Embryonic facial prominence (tissue), 1 donor: Measurements from ENCODE around the gene FGGY.

Source experiments
- DNase-seq: peaks from one replicate; pipeline ENCODE4 v3.0.0-alpha.2; 2016; ENCODE audit errors: extremely low spot score

The FGGY gene

GRCh38 chr1:59384443-59384842 lies 87.5 kb downstream of the FGGY start:
- no peak for DNase-seq

DNA sequence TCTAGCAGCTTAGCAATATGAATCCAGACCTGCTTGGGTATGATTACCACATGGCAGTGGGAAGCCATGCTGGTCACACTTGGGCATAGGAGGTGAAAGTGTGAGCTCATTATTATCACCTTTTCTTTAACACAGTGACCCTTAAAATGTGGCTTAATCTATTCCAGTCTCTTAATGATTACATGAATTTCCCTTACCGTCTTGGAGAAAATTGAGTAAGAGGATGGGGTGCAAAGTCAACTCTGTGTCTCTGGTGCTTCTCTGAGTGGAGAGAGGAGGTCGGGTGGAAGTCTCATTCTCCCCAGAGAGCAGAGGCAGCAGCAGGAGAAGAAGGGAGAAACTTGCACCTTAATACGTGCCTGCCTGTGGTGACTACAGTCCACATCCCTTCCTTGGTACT lies 91.3 kb downstream of the FGGY start:
- no peak for DNase-seq

- DNase-seq: no peak
Measured at GRCh38 chr1:59389847-59390246, 93.0 kb downstream of the FGGY start.

DNA sequence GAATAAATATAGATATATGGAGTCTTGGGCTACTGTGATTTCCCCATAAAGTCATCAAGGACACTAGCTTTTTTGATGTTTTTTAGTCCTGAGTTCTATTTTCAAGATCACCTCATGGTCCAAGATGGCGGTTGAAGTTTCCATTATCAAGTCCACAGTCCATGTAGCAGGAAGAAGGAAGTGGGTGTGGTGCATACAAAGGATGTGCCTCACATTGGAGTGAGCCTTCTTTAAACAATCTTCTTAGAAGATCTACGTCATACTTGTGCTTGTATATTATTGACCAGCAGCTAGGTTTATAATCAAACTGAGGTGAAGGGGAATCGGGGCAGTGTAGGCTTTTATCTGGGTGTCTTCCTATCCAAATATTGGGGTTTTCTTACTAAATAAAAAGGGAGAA lies 93.4 kb downstream of the FGGY start:
- no peak for DNase-seq

- no peak for DNase-seq
Measured at GRCh38 chr1:59391212-59392179, 94.6 kb downstream of the FGGY start.

GRCh38 chr1:59393211-59394180 lies 96.6 kb downstream of the FGGY start:
- DNase-seq: peak; percentile 79

DNA sequence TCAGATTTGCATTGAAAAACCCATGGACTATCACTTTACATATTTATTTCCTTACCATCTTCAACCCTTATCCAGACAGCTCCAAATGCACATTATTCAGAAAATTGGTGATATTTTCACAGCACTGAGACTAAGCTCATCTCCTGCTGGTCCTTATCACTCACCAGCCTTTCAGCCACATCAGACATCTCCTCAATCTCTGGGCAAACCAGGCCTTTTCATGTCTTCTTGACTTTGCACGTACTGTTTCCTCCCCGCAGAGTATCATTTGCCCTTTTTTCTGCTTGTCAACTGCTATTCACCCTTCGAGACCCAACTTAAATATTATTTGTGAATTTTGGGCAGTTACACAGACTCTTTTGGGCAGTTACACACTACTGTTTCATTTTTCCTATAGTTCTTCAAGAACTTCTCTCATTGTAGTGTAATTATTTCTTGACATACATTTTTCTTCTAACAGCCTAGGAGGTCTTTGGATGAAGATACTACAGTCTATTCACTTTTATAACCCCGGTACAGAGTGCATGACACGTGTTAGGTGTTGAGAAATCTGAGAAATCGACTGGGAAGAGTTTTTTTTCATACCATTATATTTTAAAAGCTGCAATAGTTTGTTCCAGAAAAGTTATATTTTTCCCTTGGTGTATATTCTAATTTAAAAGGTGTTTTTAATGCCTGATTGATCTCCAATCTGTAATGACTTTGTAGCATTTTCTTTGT lies 98.0 kb downstream of the FGGY start:
- DNase-seq: no peak

DNA sequence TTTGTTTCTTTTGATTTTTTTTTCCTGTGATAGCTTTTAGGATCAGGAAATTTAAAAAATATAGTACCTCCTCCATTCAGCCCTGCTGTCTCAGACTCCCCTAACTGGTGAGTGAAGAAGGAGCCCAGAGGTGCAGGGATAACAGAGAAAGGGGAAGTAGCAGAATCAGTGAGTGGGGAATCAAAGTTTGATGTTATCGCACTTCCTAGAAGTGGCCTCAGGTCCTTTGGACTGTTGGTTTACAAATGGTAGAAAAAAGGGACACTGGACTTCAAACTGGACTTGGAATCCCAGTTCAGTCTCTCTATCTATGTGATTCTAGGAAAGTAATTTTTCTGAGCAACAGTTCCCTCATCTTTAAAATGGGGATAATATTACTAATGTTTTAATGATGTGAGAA lies 99.5 kb downstream of the FGGY start:
- DNase-seq: no peak

- DNase-seq: no peak
Measured at GRCh38 chr1:59397139-59397858, 100.4 kb downstream of the FGGY start.

DNA sequence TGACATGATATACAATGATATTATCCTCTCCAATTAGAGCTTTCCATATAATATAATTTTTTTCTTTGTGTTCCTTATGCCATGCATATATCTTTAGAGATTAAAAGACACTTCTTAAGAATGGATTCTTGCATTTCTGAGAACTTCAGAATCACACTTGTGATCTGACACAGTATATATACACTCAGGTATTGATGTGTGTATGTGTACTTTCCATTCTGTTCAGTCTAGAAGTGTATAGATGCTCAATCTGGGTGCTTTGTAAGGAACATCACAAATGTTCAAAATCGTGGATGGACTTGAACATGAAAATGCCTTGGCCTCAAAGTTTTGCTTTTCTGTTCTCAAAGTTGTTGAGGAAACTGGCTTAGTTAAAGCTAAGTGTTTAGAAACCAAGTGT lies 102.7 kb downstream of the FGGY start:
- DNase-seq: no peak

DNA sequence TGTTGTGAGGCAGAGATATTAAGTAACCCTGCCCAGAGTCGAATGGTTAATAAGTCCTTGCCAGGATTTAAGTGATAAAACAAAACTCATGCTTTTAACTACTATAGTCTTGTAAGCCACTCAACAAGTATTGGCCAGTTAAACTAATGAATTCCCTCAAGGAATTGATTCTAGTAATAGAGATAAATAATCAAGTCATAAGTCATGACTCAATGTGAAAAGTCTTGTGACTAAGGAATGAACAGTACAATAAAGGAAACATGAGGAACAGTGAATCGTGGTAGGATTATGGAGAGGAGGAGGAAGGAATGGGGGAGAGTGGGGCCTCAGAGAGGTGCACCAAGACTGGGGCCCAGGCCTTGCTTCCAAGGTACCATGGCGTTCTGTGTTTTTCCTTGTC lies 104.7 kb downstream of the FGGY start:
- no peak for DNase-seq

DNA sequence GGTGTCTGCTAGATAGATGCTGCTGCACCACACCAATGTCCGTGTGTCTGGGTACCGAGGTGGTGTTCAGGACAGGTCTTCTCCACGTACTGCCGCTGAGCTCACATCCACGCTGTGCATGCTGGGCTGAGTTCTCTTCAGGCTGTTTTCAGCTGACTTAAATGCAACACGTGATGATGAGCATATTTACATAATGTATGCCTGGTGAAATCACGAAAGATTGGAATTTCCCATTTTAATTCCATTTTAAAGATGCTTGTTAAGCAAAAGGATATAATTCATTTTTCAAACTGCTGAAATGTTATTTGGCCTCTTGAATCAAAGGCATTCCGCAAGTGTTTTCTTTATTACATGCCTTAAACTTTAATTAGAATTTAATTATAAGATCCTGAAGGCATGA lies 107.9 kb downstream of the FGGY start:
- DNase-seq: no peak

DNA sequence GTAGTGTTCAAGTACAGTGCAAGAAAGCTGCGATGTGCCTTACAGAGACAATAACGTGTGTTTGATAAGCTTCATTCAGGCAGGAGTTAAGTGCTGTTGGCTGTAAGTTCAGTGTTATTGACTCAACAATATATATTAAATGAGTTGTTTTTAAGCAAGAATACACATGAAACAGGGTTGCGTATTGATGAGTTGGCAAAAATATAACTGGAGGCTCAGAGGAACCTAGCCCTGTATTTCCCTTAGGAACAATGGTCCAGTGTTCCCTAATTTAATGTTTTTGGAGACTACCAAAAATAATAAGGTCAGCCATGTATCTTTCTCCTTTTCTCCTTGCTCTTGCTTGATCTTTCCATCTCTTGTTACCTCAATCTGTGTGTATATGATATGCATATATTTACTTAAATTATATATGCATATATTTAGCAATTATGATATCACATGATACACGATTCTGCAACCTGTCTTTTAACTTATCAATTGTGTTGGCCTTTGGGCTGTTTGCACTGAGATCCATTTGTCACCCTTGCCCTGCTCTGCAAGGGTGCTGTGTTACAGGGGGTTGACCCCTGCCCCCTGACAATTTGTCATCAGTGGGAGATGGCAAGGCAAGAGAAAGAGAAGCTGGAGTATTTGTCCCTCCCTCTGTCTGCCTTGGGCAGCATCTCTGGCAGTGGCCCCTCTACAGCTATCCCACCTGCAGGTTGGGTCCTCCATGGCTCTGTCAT lies 109.7 kb downstream of the FGGY start:
- DNase-seq: no peak

GRCh38 chr1:59408608-59409240 lies 111.8 kb downstream of the FGGY start:
- DNase-seq: no peak

DNA sequence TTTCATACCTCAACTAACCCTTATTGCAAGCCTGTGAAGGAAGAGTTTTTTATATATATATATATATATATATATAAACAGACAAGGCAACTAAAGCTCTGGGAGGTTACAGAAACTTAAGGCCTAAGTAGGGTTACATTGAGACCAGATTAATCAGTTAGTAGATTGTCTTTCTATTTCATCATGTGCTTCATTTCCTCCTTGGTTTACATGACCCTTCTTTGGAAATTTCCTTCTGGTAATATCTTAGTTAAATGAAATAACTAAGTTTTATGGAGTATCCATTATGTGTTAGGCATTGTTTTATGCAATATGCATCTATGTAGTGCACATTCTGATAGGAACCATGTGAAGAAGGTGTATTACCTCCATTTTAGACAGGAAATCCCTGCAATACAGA lies 112.7 kb downstream of the FGGY start:
- no peak for DNase-seq

GRCh38 chr1:59409986-59410385 lies 113.1 kb downstream of the FGGY start:
- DNase-seq: no peak

DNA sequence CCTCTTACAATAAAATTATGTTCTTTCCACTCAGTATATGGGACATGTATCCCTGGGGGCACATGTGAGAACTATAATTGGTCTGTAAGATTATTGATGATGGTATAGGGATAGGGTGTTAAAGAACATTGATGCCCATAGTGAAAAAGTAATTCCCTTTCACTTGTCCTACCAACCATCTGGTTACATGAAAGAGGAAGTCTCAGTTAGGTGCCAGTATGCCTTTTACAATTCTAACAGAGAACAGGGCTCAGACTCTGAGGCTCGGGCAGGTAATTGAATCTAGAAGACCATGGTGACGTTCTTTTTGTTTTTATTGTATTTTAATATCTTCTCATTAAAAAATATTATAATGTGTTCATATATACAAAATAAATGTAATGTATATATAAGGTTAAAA lies 113.6 kb downstream of the FGGY start:
- no peak for DNase-seq

DNA sequence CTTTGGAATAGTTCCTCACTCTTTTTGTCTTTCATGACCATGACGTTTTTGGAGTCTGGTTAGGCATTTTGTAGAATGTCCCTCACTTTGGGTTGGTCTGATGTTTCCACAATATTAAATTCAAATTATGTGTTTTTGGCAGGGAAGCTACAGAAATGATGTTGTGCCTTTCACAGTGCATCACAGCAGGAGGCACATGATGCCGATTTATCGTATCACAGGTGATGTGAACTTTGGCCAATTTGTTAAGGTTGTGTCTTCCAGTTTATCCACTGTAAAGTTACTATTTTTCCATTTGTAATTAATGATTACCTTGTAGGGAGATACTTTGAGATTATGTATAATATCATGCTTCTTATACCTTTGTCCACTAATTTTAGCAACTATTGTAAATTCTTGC lies 114.3 kb downstream of the FGGY start:
- no peak for DNase-seq

- no peak for DNase-seq
Measured at GRCh38 chr1:59412718-59413326, 115.9 kb downstream of the FGGY start.

DNA sequence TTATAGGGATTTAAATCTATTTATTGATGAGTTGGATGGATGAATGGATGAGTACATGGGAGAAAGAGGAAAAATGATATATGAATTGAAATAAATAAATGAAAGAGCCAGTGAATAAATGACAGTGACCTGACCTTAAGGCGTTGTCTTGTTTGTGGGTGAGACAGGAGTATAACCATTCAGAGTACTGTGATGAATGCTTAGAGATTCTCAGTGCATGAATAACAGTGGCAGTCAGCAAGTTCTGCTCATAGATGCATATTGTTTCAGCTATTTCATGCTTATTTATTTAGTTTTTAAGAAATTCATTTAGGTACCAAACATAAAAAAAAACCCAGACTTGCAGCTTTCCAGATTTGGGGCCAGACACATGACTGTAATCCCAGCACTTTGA lies 116.4 kb downstream of the FGGY start:
- no peak for DNase-seq
